Ovary (tissue), 9 donors: ENCODE results near the gene CMTM3. TPM values are rescaled to one million over a fixed set of nuclear protein-coding genes. Genes with fewer than 3 reads are reported as not detected.

Experiments used
- DNase-seq, 5 donors: peaks; one replicate each; pipeline ENCODE4 v3.0.0-alpha.2; 2019 to 2020
- H3K27ac ChIP-seq, 2 donors: fragments of 200-600 bp; one replicate each; pipeline versions ENCODE4 v1.5.1 to v1.8.0; 2019 to 2022
- H3K27me3 ChIP-seq: fragments of 200-600 bp; one replicate; pipeline ENCODE4 v1.8.0; 2022
- H3K36me3 ChIP-seq: fragments of 200-600 bp; sonication (generic); one replicate; pipeline ENCODE4 v1.5.1; 2019
- H3K4me1 ChIP-seq: one replicate; pipeline ENCODE4 v1.8.1; 2013; ENCODE audit warnings: mild to moderate bottlenecking, moderate library complexity; ENCODE audit not compliant: insufficient read depth
- H3K4me3 ChIP-seq: fragments of 200-600 bp; sonication (generic); one replicate; pipeline ENCODE4 v1.5.1; 2017
- H3K9me3 ChIP-seq, 2 donors: fragments of 200-600 bp in 1 of 2; sonication (generic) in 1 of 2; one replicate each; pipeline versions ENCODE4 v1.5.1 to v1.8.1; 2013 to 2019; ENCODE audit warnings: mild to moderate bottlenecking in 1 of 2, moderate library complexity in 1 of 2
- EP300 ChIP-seq: sonication (generic); formaldehyde crosslinking; IDR thresholded peaks from one replicate; pipeline ENCODE4 v1.6.1; 2017; ENCODE audit warnings: antibody characterized with exemption
- POLR2A ChIP-seq: fragments of 450-650 bp; IDR thresholded peaks from one replicate; pipeline ENCODE4 v1.6.1; 2017; ENCODE audit warnings: antibody characterized with exemption, mild to moderate bottlenecking, moderate library complexity
- WGBS, 3 donors: extraction: QIAGEN DNeasy Blood & Tissue Kit in 1 of 3; methylation state at CpG; one replicate each; pipeline versions ENCODE4 v1.1.5 to v1.1.7; 2013 to 2017; 5-methylcytosine and 5-hydroxymethylcytosine counted together
- intact Hi-C, 4 donors: fragments of 100-400 bp; cut with DNase I; formaldehyde crosslinking; loops; one replicate each; pipeline versions ENCODE4 v1.11.0 to v1.15.1; 2022 to 2023
- polyA plus RNA-seq, 2 donors: library from polyadenylated mRNA; stranded (reverse); fragments of 200-250 nt in 1 of 2; fragments of 350-450 nt in 1 of 2; fragmentation: Illumina TruSeq in 1 of 2; extraction: RNeasy Lipid Tissue Mini Kit (QIAGEN cat#74804) in 1 of 2; gene quantifications; one replicate each; pipeline ENCODE4 v1.2.3, GENCODE V29; 2013 to 2014
- total RNA-seq, 7 donors: library from RNA; depleted of rRNA in 2 of 7; stranded (reverse); fragments of >200 nt in 2 of 7; fragmentation: NEBNext Ultra II Directional in 3 of 7; extraction: Animal tissue kit (Norgen Biotek cat#: 25700) in 3 of 7; gene quantifications; one replicate each; pipeline versions ENCODE4 v1.1.0 to v1.2.4, GENCODE V29; 2016 to 2023
- TF ChIP-seq, protein P1 (sequence below), 3 donors: fragments of 450-650 bp in 2 of 3; fragments of 200-600 bp in 1 of 3; IDR thresholded peaks; one replicate each; pipeline versions ENCODE4 v1.5.1 to v1.8.0; 2016 to 2022; ENCODE audit warnings: antibody characterized with exemption in 3 of 3, mild to moderate bottlenecking in 1 of 3
- donor health status: DM: no; HTN: no; CAD: no; lungs with moderate emphysema.
- donor health status: DM: no; HTN: no; CAD: no.
- donor health status: Bipolar disorder and iron deficiency.
- donor health status: DM: yes; HTN: yes; CAD: no.
- donor health status: DM: no; HTN: no; CAD: no.
- donor health status: DM: yes; HTN: yes; CAD: no.

Gene CMTM3
- total and polyA plus RNA-seq, 9 donors: 22.9 to 60.5 (median 43.2) TPM

GRCh38 chr16:66568355-66568754 lies 36.1 kb upstream of the CMTM3 start:
- intact Hi-C loops: no loop called here
- Histone ChIP-seq H3K9me3 (no peaks in the 10 kb centered on the region), H3K27me3 (no peaks in the 10 kb centered on the region), H3K36me3 (no peaks in the 10 kb centered on the region), H3K4me3 (no peak overlapping the region), H3K27ac (no peak overlapping the region), H3K4me1 (peaks cover 1% of the 10 kb centered on the region)
- TF ChIP-seq EP300 (no peak), POLR2A (no peak)
- TF ChIP-seq, protein P1, sequence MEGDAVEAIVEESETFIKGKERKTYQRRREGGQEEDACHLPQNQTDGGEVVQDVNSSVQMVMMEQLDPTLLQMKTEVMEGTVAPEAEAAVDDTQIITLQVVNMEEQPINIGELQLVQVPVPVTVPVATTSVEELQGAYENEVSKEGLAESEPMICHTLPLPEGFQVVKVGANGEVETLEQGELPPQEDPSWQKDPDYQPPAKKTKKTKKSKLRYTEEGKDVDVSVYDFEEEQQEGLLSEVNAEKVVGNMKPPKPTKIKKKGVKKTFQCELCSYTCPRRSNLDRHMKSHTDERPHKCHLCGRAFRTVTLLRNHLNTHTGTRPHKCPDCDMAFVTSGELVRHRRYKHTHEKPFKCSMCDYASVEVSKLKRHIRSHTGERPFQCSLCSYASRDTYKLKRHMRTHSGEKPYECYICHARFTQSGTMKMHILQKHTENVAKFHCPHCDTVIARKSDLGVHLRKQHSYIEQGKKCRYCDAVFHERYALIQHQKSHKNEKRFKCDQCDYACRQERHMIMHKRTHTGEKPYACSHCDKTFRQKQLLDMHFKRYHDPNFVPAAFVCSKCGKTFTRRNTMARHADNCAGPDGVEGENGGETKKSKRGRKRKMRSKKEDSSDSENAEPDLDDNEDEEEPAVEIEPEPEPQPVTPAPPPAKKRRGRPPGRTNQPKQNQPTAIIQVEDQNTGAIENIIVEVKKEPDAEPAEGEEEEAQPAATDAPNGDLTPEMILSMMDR (IDR thresholded peaks at IDR 0.05): no peak
- DNase-seq: no peak
- WGBS, 3 donors: 72 to 87% (median 82%) methylated on average over 2 of the region's 2 CpGs

DNA sequence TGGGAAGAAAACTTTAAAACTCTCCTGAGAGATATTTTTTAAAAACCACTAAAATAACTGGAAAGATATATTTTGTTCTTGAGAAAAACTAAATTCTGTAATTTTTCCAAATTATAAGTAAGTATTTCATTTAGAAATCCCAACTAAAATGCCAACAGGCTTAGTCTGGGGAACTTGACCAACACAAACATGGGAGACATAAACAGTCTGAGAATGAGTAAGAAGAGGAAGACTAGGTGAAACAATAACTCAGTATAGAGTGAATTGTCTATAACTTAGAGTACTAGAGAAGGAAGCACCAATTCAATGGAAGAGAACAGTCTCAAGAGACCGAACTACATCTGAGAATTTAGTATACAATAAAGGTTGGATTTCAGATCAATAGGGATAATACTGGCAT lies 35.4 kb upstream of the CMTM3 start:
- no peak overlapping the region for H3K4me3 ChIP-seq
- peaks cover 1% of the 10 kb centered on the region for H3K4me1 ChIP-seq
- intact Hi-C loops: no loop called here
- H3K9me3 ChIP-seq: no peaks in the 10 kb centered on the region
- 94 to 97% (median 94%) methylated on average over 1 of the region's 1 CpG for WGBS, 3 donors
- DNase-seq: no peak
- TF ChIP-seq POLR2A (no peak), EP300 (no peak)
- TF ChIP-seq, protein P1 (IDR thresholded peaks at IDR 0.05): no peak
- no peak overlapping the region for H3K27ac ChIP-seq
- H3K27me3 ChIP-seq: no peaks in the 10 kb centered on the region
- no peaks in the 10 kb centered on the region for H3K36me3 ChIP-seq

DNA sequence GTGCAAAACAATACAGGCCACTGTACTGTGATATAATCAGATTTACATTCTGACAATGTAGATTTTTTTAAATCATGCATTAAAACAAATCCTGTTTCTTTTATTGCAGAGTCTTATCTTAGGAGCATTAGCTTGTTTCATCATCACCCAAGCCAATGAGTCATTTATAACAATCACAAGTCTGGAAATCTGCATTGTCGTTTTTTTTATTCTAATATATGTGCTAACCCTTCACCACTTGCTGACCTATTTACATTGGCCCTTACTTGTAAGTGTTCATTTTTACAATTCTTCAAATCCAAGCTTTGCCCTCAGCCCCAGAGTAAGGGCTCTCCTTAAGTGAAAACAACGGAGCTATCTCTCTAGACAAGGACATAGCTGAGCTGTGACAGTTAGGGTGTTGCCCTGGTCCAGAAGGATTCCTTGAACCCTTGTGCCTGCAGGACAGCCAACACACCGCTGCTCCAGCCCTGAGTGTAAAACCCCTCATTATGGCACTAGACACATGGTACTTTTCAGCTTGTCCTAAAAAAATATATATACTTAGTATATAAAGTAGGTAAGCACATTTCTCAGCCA lies 34.6 kb upstream of the CMTM3 start:
- Histone ChIP-seq H3K27me3 (no peaks in the 10 kb centered on the region), H3K4me3 (no peak overlapping the region), H3K9me3 (no peaks in the 10 kb centered on the region), H3K36me3 (no peaks in the 10 kb centered on the region), H3K4me1 (peaks cover 1% of the 10 kb centered on the region), H3K27ac (no peak overlapping the region)
- DNase-seq: no peak
- intact Hi-C loops: no loop called here
- WGBS, 3 donors: 24 to 38% (median 30%) methylated on average over 3 of the region's 3 CpGs
- TF ChIP-seq, protein P1 (IDR thresholded peaks at IDR 0.05): no peak
- TF ChIP-seq POLR2A (no peak), EP300 (no peak)

GRCh38 chr16:66572356-66572755 lies 32.1 kb upstream of the CMTM3 start:
- TF ChIP-seq EP300: no peak
- TF ChIP-seq POLR2A: no peak
- TF ChIP-seq, protein P1 (IDR thresholded peaks at IDR 0.05): no peak
- no peaks in the 10 kb centered on the region for H3K36me3 ChIP-seq
- no peaks in the 10 kb centered on the region for H3K27me3 ChIP-seq
- H3K9me3 ChIP-seq: no peaks in the 10 kb centered on the region
- no peak overlapping the region for H3K4me3 ChIP-seq
- intact Hi-C loops: no loop called here
- 75 to 90% (median 87%) methylated on average over 2 of the region's 2 CpGs for WGBS, 3 donors
- H3K27ac ChIP-seq: no peak overlapping the region
- H3K4me1 ChIP-seq: peaks cover 1% of the 10 kb centered on the region
- DNase-seq: no peak
